HG03521 (cell line): ENCODE measurements around the gene PTPN1.
"Not testable (repeated sequence)": the region's sequence is repeated elsewhere in the genome, so short reads cannot be mapped to it uniquely, and the experiment has no call there.

Experiments
- ATAC-seq: cut with Tn5 transposase; IDR thresholded peaks from one replicate; pipeline ENCODE4 v1.9.1; 2021; ENCODE audit warnings: mild to moderate bottlenecking, moderate library complexity; ENCODE audit not compliant: unreplicated experiment

PTPN1 gene

DNA sequence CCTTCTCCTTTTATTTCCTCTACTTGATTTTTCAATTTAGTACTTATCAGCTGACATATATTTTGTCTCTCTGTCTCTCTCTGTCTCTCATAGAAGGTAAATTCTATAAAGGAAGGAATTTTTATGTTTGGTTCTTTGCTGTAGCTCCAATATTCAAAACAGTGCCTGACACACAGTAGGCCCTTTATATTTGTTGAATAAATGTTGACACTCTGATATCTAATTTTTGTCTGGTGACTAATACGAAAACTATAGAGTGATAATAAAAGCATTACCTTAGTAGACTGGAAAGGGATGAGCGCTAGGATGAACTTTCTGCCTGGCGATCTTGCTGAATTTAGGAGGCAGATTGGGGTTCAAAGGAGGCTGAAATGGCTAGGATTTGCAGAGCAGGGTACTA is 42.8 kb downstream of the PTPN1 start:
- ATAC-seq: no peak

- ATAC-seq: no peak
Observed at GRCh38 chr20:50554694-50555579, 44.8 kb downstream of the PTPN1 start.

DNA sequence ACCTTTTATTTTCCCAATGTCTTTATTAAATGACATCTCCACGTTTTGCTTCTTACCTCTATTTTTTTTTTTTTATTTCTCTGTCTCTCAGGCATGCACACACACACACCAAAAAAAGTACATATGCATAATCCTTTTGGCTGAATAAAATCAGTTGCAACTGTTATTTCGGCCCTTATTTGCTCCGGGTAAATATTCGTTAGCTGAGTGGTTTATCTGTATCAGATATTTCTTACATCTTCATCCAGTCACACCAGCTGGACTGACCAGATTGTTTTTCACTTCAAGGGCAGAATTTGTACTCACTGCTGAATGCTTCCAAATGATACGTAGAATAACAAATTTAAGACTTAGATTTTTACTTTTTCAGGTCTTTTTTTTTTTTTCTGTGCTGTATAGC is 45.5 kb downstream of the PTPN1 start:
- no peak for ATAC-seq

DNA sequence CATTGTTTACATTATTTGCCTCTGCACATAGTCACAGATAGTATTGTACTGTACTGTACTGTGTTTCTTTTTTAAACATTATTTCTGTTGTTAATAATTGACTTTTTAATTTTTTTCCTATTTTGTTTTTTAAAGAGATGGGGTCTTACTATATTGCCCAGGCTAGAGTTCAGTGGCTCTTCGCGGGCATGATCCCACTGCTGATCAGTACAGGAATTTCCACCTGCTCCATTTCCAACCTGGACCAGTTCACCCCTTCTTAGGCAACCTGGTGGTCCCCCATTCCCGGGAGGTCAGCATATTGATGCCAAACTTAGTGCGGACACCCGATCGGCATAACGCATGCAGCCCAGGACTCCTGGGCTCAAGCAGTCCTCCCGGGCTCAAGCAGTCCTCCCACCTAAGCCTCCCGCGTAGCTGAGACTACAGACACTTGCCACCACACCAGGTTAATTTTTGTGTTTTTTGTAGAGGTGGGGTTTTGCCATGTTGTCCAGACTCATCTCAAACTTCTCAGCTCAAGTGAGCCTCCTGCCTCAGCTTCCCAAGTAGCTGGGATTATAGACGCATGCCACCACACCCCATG is 47.5 kb downstream of the PTPN1 start:
- no peak for ATAC-seq

DNA sequence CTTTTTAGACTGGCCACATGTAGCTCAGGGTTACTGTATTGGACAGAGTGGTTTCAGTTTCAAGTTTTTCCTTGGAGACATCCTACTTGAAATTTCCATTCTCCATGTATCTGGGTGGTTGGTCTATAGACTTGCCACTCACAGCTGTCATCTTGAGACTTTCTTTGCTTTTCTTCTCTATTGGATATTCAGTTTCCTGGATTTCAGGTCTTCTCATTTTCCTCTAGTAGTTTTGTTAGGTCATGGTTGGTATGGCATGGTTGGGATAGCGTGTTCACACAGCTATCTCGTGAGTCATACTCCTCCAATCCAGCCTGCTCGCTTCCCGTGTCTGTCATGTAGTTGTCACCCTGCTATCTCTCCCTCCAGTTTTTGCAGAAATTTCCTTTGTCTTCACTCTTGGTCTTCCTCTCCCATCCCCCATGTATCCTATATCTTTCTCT is 48.3 kb downstream of the PTPN1 start:
- ATAC-seq: no peak

- ATAC-seq: no peak
Observed at GRCh38 chr20:50559149-50559548, 49.0 kb downstream of the PTPN1 start.

DNA sequence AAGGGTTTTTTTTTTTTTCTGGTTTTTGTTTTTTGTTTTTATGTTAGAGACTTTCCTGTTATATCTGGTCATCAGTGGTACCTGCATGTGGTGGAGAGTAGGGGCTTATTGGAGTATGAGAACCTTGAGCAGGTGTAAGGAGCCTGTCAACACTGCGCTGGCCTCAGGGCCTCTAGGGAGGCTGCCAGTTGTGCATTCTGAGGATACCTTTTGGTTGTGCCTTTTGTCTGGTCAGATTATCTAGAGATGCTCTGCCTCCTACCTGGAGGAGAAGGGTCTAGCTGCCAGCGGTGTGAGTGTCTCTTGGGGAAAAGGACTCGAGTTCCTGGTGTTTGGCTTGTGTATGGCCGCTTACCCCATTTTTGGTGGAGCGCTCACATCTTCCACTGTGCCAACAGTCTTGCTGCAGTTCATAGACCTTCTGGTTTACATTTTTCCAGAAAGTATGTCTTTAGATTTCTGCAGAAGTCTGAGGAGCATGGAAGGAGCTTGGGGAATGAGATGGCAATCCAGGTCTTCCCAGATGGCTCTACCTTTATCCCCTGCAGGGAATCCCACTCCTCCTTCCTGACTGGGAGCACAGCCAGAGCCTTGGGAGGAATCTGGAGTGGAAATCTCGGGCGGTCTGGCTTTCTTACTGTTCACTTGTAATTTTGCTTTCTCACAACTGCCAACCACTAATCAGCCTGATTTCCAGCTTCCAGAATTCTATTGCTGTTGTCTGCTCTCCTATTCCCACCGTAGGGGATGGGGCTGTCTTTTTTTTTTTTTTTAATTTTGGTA is 49.9 kb downstream of the PTPN1 start:
- ATAC-seq: no peak

- ATAC-seq: no peak
Observed at GRCh38 chr20:50560867-50561266, 50.7 kb downstream of the PTPN1 start.

DNA sequence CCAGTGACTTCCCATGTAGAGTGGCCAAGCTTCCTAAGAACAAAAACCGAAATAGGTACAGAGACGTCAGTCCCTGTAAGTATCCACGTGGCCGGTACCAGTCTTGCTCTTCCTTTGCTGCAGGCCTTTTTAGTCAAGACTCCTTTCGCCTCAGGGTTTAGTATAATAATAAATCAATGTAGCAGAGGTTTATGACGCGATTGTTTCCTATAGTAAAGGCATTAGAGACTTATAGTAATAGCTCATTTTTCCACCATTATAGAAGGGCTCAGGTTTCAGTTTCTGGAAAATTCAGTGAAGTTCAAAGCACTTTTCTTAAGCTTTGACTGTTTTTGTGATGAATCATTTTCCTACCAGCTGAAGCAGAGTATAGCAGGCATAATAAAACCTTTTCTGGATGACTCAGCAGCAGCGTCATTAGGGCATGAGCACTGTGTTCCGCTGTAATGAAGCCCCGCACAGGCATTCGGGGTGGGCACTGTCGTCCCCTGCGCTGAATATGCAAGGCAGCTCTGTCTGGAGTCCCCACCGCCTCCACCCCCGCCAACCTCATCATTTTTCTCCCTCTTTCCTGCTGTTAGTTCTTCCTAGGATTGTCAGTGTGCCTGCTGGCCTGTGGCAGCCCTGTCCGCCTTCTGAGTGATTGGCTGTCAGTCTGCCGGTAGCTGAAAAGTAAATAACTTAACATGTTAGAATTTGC is 51.3 kb downstream of the PTPN1 start:
- ATAC-seq: no peak

DNA sequence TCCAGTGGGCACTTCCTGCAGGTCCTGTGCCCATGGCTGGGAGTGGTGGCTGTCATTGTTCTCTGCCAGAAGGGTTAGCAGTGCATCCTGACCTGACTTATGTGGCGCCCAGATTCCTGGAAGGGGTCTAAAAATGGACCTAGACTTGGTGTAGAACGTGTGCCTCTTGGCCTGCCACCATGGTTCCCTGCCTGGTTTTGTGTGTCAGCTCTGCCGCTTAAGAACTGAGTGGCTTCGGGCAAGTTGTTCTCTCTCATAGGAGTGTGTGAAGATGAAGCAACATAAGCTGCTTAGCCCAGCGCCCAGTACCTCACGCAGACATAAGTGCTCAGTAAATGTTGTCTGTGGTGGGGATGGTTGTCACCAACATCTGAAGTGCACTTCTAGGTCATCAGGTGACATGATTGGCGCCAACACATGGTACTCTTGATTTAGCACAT is 52.1 kb downstream of the PTPN1 start:
- no peak for ATAC-seq

DNA sequence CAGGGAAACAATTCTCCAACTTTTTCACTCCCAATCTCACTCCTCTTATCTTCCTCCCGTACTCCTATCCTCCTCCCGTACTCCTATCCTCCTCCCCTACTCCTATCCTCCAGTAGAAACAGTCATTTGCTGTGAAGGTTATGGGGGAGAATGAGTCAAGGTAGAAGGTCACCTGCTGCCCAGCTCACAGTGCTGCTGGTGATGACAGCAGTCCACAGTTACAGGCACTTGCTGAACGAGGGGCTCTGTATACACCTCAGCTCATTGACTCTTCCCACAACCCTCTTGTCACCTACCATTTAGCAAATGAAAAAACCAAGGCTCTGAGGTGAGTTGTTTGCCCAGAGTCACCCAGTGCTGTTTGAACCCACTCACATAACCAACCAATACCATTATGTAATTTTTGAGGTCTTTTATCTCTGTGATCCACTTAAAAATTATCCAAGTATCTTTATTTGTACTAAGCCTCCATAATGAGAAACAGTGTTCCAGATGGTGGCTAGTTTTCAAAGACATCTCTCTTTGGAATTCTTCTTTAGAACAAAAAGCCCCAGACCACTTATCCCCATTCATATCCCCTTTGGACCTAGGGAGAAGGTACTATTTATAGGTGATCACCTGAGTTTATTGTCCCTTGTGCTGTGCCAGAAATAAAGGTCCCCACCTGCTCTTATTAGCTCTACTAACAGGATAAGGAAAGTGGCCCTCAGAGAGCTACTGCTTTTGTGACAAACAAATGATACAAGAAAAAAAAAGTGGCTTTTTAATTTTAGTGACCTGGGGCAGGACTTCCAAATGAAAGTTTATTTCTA is 53.2 kb downstream of the PTPN1 start:
- no peak for ATAC-seq

GRCh38 chr20:50565383-50565782 is 55.2 kb downstream of the PTPN1 start:
- ATAC-seq: no peak

DNA sequence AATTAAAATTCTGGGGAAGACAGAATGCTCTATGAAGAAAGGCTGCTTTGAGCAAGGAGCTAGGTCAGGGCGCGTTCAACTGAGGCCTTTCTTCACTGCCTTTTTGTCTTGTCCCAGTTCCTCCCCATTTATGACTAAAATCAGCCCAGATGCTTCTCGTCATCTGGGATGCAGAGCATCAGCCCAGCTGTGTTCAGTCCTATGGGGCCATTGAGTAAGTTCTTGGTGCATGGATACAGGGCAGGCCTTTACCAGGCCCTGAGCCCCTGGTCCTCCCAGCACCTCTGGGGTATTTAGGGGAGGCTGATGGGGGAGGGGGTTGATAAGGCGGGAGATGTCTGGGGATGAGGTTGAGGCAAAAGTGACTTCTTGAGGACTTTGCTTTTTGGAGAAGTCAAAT is 55.7 kb downstream of the PTPN1 start:
- no peak for ATAC-seq

- no peak for ATAC-seq
Observed at GRCh38 chr20:50567860-50568548, 57.8 kb downstream of the PTPN1 start.

- no peak for ATAC-seq
Observed at GRCh38 chr20:50568549-50568942, 58.4 kb downstream of the PTPN1 start.

- not testable (repeated sequence) for ATAC-seq
Observed at GRCh38 chr20:50569487-50569863, 59.3 kb downstream of the PTPN1 start.

- no peak for ATAC-seq
Observed at GRCh38 chr20:50569864-50570836, 60.0 kb downstream of the PTPN1 start.

DNA sequence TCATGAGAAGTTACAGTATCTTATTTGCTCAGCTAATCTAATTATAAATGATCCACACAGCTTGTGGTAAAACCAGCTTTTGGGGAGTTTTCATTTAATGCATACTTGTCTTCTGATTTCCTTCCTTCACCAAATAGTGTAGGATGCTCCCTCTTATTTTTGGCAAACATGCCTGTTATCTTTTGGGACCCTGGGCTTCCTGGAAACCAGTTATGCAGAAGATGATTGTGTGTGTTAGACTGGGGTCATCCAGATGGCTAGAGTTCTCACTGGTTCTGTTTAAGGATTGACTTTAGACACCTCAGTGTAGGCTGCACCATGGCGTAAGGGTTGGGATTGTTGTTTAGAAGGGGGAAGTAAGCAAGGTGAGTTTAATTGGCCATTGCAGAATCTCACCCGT is 61.3 kb downstream of the PTPN1 start:
- no peak for ATAC-seq
